ENCODE data around the gene EYA4.

DNA sequence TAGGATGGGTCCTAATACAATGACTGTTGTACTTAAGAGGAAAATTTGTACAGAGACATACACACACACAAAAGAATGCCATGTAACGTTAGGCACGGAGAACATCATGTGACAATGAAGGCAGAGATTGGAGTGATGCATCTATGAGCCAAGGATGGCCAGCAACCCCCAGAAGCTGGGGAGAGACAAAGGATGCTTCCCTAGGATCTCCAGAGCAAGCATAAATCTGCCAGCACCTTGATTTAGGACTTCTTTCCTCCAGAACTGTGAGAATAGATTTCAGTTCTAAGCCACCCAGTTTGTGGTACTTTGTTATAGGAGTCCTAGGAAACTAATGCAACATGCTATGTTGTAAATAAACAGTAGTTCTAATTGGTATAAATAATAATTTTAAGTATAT lies 25.0 kb downstream of the EYA4 start:
- TF ChIP-seq, protein P1, sequence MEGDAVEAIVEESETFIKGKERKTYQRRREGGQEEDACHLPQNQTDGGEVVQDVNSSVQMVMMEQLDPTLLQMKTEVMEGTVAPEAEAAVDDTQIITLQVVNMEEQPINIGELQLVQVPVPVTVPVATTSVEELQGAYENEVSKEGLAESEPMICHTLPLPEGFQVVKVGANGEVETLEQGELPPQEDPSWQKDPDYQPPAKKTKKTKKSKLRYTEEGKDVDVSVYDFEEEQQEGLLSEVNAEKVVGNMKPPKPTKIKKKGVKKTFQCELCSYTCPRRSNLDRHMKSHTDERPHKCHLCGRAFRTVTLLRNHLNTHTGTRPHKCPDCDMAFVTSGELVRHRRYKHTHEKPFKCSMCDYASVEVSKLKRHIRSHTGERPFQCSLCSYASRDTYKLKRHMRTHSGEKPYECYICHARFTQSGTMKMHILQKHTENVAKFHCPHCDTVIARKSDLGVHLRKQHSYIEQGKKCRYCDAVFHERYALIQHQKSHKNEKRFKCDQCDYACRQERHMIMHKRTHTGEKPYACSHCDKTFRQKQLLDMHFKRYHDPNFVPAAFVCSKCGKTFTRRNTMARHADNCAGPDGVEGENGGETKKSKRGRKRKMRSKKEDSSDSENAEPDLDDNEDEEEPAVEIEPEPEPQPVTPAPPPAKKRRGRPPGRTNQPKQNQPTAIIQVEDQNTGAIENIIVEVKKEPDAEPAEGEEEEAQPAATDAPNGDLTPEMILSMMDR (IDR thresholded peaks at IDR 0.05; ENCODE audit: low read length): no peak
- TF ChIP-seq EZH2 (optimal IDR thresholded peaks at IDR 0.05; ENCODE audit: low read depth, low read length) (no peak), EZH2phosphoT487 (IDR thresholded peaks at IDR 0.05; ENCODE audit: low read length) (no peak)

Measured in MM.1S (cell line).